H1 (cell line): ENCODE measurements around the gene SNAP29. TPM values are rescaled to one million over a fixed set of nuclear protein-coding genes. Genes with fewer than 3 reads are reported as not detected.
"Not testable (repeated sequence)": the region's sequence is repeated elsewhere in the genome, so short reads cannot be mapped to it uniquely, and the experiment has no call there.

Experiments used
- CTCF ChIA-PET: fragments of 300-600 bp; sonication (Branson Sonifier 250); formaldehyde crosslinking; loops from one replicate; lab custom pipeline; 2021; ENCODE audit not compliant: partially characterized antibody; lab: Charles Lee
- POLR2A ChIA-PET: fragments of 300-600 bp; sonication (Branson Sonifier 250); formaldehyde crosslinking; loops from one replicate; lab custom pipeline; 2021; ENCODE audit warnings: inconsistent platforms; ENCODE audit not compliant: partially characterized antibody; lab: Charles Lee
- DNase-seq, 2 experiments: peaks; one replicate each; pipeline versions ENCODE4 v3.0.0 to v3.0.0-alpha.2; 2010 to 2022; ENCODE audit warnings: low spot score in 2 of 2, low read depth in 1 of 2, mixed read lengths in 1 of 2
- FAIRE-seq: peaks from 2 replicates; lab custom pipeline; 2011; peaks lifted over from hg19 to GRCh38; lab: Jason Lieb, UNC
- H2AFZ ChIP-seq: 2 replicates; pipeline ENCODE4 v1.8.1; 2012; ENCODE audit warnings: low read length, inconsistent platforms
- H2AK5ac ChIP-seq: 2 replicates; pipeline ENCODE4 v1.6.1; 2013; ENCODE audit warnings: low read depth, low read length
- H2BK120ac ChIP-seq: replicated peaks from 2 replicates; pipeline ENCODE3; 2013; ENCODE audit warnings: low read depth, low read length, inconsistent platforms
- H2BK12ac ChIP-seq: 2 replicates; pipeline ENCODE4 v1.6.1; 2013; ENCODE audit warnings: low read depth, low read length
- H2BK15ac ChIP-seq: 2 replicates; pipeline ENCODE4 v1.6.1; 2013; ENCODE audit warnings: low read length
- H2BK20ac ChIP-seq: 2 replicates; pipeline ENCODE4 v1.6.1; 2013; ENCODE audit warnings: low read length
- H2BK5ac ChIP-seq: 2 replicates; pipeline ENCODE4 v1.6.1; 2013; ENCODE audit warnings: low read depth, low read length
- H3K14ac ChIP-seq: 2 replicates; pipeline ENCODE4 v1.6.1; 2013; ENCODE audit warnings: inconsistent platforms; ENCODE audit not compliant: insufficient read length
- H3K18ac ChIP-seq: 2 replicates; pipeline ENCODE4 v1.6.1; 2013; ENCODE audit warnings: low read length; ENCODE audit errors: extremely low read depth
- H3K23ac ChIP-seq: 2 replicates; pipeline ENCODE4 v1.6.1; 2013; ENCODE audit warnings: inconsistent platforms; ENCODE audit not compliant: insufficient read length
- H3K23me2 ChIP-seq: 2 replicates; pipeline ENCODE4 v1.6.1; 2013; ENCODE audit warnings: low read depth, low read length
- H3K27ac ChIP-seq: 2 replicates; pipeline ENCODE4 v1.6.1; 2011; ENCODE audit warnings: low read depth, low read length, inconsistent platforms
- H3K27me3 ChIP-seq, 4 experiments: replicated peaks in 1 of 4; 1 replicate in 1 of 4; 2 replicates in 3 of 4; pipeline versions ENCODE4 v1.6.1 to v1.8.1; 2011 to 2013; ENCODE audit warnings: low read length in 3 of 4, mild to moderate bottlenecking in 3 of 4, inconsistent platforms in 2 of 4, mixed read lengths in 2 of 4, moderate library complexity in 1 of 4; ENCODE audit not compliant: control insufficient read depth in 3 of 4, insufficient read depth in 3 of 4; ENCODE audit errors: extremely low read depth in 1 of 4
- H3K36me3 ChIP-seq, 4 experiments: 2 replicates each; pipeline versions ENCODE4 v1.6.1 to v1.8.1; 2011 to 2013; ENCODE audit warnings: mild to moderate bottlenecking in 4 of 4, low read length in 3 of 4, moderate library complexity in 2 of 4, control low read depth in 1 of 4, inconsistent platforms in 1 of 4; ENCODE audit not compliant: insufficient read depth in 4 of 4, control insufficient read depth in 2 of 4
- H3K4ac ChIP-seq: replicated peaks from 2 replicates; pipeline ENCODE3; 2013; ENCODE audit warnings: low read length, low read depth, mixed read lengths, inconsistent platforms; ENCODE audit not compliant: insufficient read length
- H3K4me1 ChIP-seq, 4 experiments: replicated peaks in 1 of 4; 1 replicate in 1 of 4; 2 replicates in 3 of 4; pipeline versions ENCODE4 v1.6.1 to v1.8.1; 2011 to 2013; ENCODE audit warnings: low read length in 3 of 4, inconsistent platforms in 2 of 4, mixed read lengths in 1 of 4; ENCODE audit not compliant: insufficient read depth in 4 of 4, control insufficient read depth in 3 of 4
- H3K4me2 ChIP-seq, 2 experiments: 2 replicates each; pipeline versions ENCODE4 v1.6.1 to v1.8.1; 2011 to 2013; ENCODE audit warnings: low read depth in 2 of 2, low read length in 2 of 2, control low read depth in 1 of 2, inconsistent platforms in 1 of 2, mild to moderate bottlenecking in 1 of 2; ENCODE audit not compliant: insufficient read depth in 1 of 2
- H3K4me3 ChIP-seq, 4 experiments: fragments of 200-600, 300-600 bp in 1 of 4; sonication (generic), shearing (Covaris generic), sonication (Bioruptor Twin) in 1 of 4; 2 replicates each; pipeline versions ENCODE4 v1.5.1 to v1.8.1; 2011 to 2016; ENCODE audit warnings: low read length in 4 of 4, low read depth in 3 of 4, control low read depth in 2 of 4, inconsistent platforms in 2 of 4, mild to moderate bottlenecking in 2 of 4, mixed read lengths in 1 of 4, moderate library complexity in 1 of 4; ENCODE audit not compliant: insufficient read depth in 2 of 4; ENCODE audit errors: extremely low read depth in 1 of 4
- H3K56ac ChIP-seq: replicated peaks from 2 replicates; pipeline ENCODE3; 2013; ENCODE audit warnings: low read depth, mild to moderate bottlenecking, mixed read lengths, low read length, inconsistent platforms; ENCODE audit not compliant: insufficient read length
- H3K79me1 ChIP-seq: 2 replicates; pipeline ENCODE4 v1.6.1; 2013; ENCODE audit warnings: low read depth, low read length, control low read depth
- H3K79me2 ChIP-seq, 2 experiments: 2 replicates each; pipeline versions ENCODE4 v1.6.1 to v1.8.1; 2012 to 2013; ENCODE audit warnings: low read length in 2 of 2, mild to moderate bottlenecking in 2 of 2, inconsistent platforms in 1 of 2; ENCODE audit not compliant: insufficient read depth in 2 of 2, control insufficient read depth in 1 of 2
- H3K9ac ChIP-seq, 4 experiments: replicated peaks in 1 of 4; 1 replicate in 1 of 4; 2 replicates in 3 of 4; pipeline versions ENCODE4 v1.6.1 to v1.8.1; 2011 to 2013; ENCODE audit warnings: low read depth in 3 of 4, low read length in 3 of 4, control low read depth in 2 of 4, mild to moderate bottlenecking in 2 of 4, moderate library complexity in 2 of 4, inconsistent platforms in 1 of 4; ENCODE audit errors: extremely low read depth in 1 of 4
- H3K9me3 ChIP-seq, 2 experiments: 2 replicates each; pipeline versions ENCODE4 v1.6.1 to v1.8.1; 2012 to 2013; ENCODE audit warnings: mild to moderate bottlenecking in 2 of 2, moderate library complexity in 2 of 2, control low read depth in 1 of 2, inconsistent platforms in 1 of 2, low read depth in 1 of 2, low read length in 1 of 2, mixed read lengths in 1 of 2; ENCODE audit not compliant: insufficient read depth in 2 of 2
- H4K20me1 ChIP-seq, 2 experiments: replicated peaks in 1 of 2; 2 replicates each; pipeline versions ENCODE3 to v1.8.1; 2011 to 2013; ENCODE audit warnings: inconsistent platforms in 2 of 2, low read length in 2 of 2, mild to moderate bottlenecking in 1 of 2; ENCODE audit not compliant: insufficient read depth in 2 of 2, control insufficient read depth in 1 of 2
- H4K5ac ChIP-seq: 2 replicates; pipeline ENCODE4 v1.6.1; 2013; ENCODE audit warnings: low read length, low read depth, mixed read lengths, inconsistent platforms; ENCODE audit not compliant: insufficient read length
- H4K8ac ChIP-seq: 2 replicates; pipeline ENCODE4 v1.8.0; 2013; ENCODE audit warnings: mild to moderate bottlenecking, moderate library complexity, low read length, inconsistent platforms; ENCODE audit not compliant: insufficient read depth; ENCODE audit errors: extremely low read depth
- H4K91ac ChIP-seq: replicated peaks from 2 replicates; pipeline ENCODE3; 2013; ENCODE audit warnings: low read length, mixed read lengths, inconsistent platforms; ENCODE audit not compliant: insufficient read length
- CBX5 ChIP-seq: fragments of 300-800, 300-1000 bp; sonication (generic); IDR thresholded peaks from 2 replicates; pipeline ENCODE4 v1.7.1; 2016; ENCODE audit warnings: antibody characterized with exemption, low read length, low read depth
- KDM1A ChIP-seq: fragments of 200-600, 300-600 bp; sonication (generic); IDR thresholded peaks from 2 replicates; pipeline ENCODE4 v1.7.1; 2016; ENCODE audit warnings: mild to moderate bottlenecking, low read length, borderline replicate concordance
- SP1 ChIP-seq: IDR thresholded peaks from 2 replicates; pipeline ENCODE4 v1.6.1; 2011; ENCODE audit warnings: low read depth, low read length
- WGBS, 2 experiments: shearing (Covaris generic) in 1 of 2; methylation state at CpG; one replicate each; pipeline versions ENCODE4 v1.1.6 to v1.1.7; 2013 to 2015; ENCODE audit warnings: low lambda C conversion rate in 2 of 2, mixed read lengths in 2 of 2, inconsistent platforms in 1 of 2, low coverage in 1 of 2, missing lambda C conversion rate in 1 of 2; ENCODE audit not compliant: insufficient replicate concordance in 2 of 2, insufficient coverage in 1 of 2, insufficient read length in 1 of 2; ENCODE audit errors: extremely low coverage in 1 of 2, missing lambda C conversion rate in 1 of 2; 5-methylcytosine and 5-hydroxymethylcytosine counted together
- polyA plus RNA-seq, 7 experiments: library from polyadenylated mRNA; depleted of rRNA in 3 of 7; stranded (reverse) in 5 of 7; unstranded in 2 of 7; fragments of >200 nt in 5 of 7; fragments of 200-250 nt in 2 of 7; gene quantifications; 1 replicate in 5 of 7; 2 replicates in 1 of 7; 4 replicates in 1 of 7; pipeline versions ENCODE4 v1.2.1 to v1.2.3, GENCODE V29; 2011 to 2013; ENCODE audit warnings: missing spikeins in 2 of 7, mixed read lengths in 2 of 7
- total RNA-seq: library from RNA; stranded (reverse); fragmentation: NEBNext Ultra II Directional; extraction: Animal tissue kit (Norgen Biotek cat#: 25700); gene quantifications from 2 replicates; pipeline ENCODE4 v1.2.1, GENCODE V29; 2021

Gene SNAP29
- total and polyA plus RNA-seq, 2 of the 8 experiments (the other 6 are each of a cell fraction or from before 2014, with no cell fraction given) = 11.8 to 15.0 TPM

GRCh38 chr22:20933910-20934309, 75.1 kb downstream of the SNAP29 start (continued):
- no peak for TF ChIP-seq KDM1A
- TF ChIP-seq CBX5 = no peak
- TF ChIP-seq SP1 = no peak

- H2BK20ac ChIP-seq, H3K14ac ChIP-seq, H3K23ac ChIP-seq, H3K27ac ChIP-seq, FAIRE-seq, H3K27me3 ChIP-seq, H4K8ac ChIP-seq, H2BK15ac ChIP-seq, H3K4me2 ChIP-seq, H3K23me2 ChIP-seq, H3K4ac ChIP-seq, H2AK5ac ChIP-seq, H3K18ac ChIP-seq, H2BK120ac ChIP-seq, H2AFZ ChIP-seq, H3K4me3 ChIP-seq, H2BK5ac ChIP-seq, DNase-seq, H3K4me1 ChIP-seq, H3K9ac ChIP-seq, H3K9me3 ChIP-seq, H4K91ac ChIP-seq, H3K79me1 ChIP-seq, H3K56ac ChIP-seq, H4K5ac ChIP-seq, H2BK12ac ChIP-seq: not testable (repeated sequence)
- Histone ChIP-seq H3K79me2 (peaks cover 50 to 96% of the 10 kb centered on the region in 2 experiments), H4K20me1 (peaks cover 30 to 37% of the 10 kb centered on the region in 2 experiments), H3K36me3 (peaks cover 4 to 39% (median 13%) of the 10 kb centered on the region in 4 experiments; a peak in 7 of 8 replicates)
- CTCF ChIA-PET = interaction anchor here (1.2 kb wide), 1 partner anchor 33 kb away, joined by 3 read pairs; no protein-coding TSS in a partner anchor
- POLR2A ChIA-PET = interaction anchor here (0.7 to 1.4 kb wide), 3 partner anchors 8 to 26 kb away, joined by 3 read pairs; no protein-coding TSS in a partner anchor
- WGBS, 2 experiments = 95% methylated on average over 9 of the region's 9 CpGs; no CpG with 5 or more reads in 1 of the 2 experiments
Measured at GRCh38 chr22:20935049-20935448, 76.2 kb downstream of the SNAP29 start.
